Ishikawa (cell line): ENCODE measurements around the gene OSBPL6.

Source experiments
- CEBPB ChIP-seq: IDR thresholded peaks from 2 replicates; pipeline ENCODE4 v1.6.1; 2012
- CREB1 ChIP-seq: IDR thresholded peaks from 2 replicates; pipeline ENCODE4 v1.6.1; 2012; ENCODE audit warnings: low read depth
- EGR1 ChIP-seq: IDR thresholded peaks from 2 replicates; pipeline ENCODE4 v1.6.1; 2012
- EP300 ChIP-seq: IDR thresholded peaks from 2 replicates; pipeline ENCODE4 v1.6.1; 2012; ENCODE audit warnings: borderline replicate concordance
- FOXM1 ChIP-seq: IDR thresholded peaks from 2 replicates; pipeline ENCODE4 v1.6.1; 2012; ENCODE audit warnings: low read depth, borderline replicate concordance
- MAX ChIP-seq: IDR thresholded peaks from 2 replicates; pipeline ENCODE4 v1.6.1; 2012
- NFIC ChIP-seq: IDR thresholded peaks from 2 replicates; pipeline ENCODE4 v1.6.1; 2012
- RAD21 ChIP-seq: IDR thresholded peaks from 2 replicates; pipeline ENCODE4 v1.6.1; 2012; ENCODE audit warnings: low read depth
- REST ChIP-seq: IDR thresholded peaks from 2 replicates; pipeline ENCODE4 v1.6.1; 2012; ENCODE audit warnings: low read depth, mild to moderate bottlenecking
- TAF1 ChIP-seq: IDR thresholded peaks from 2 replicates; pipeline ENCODE4 v1.6.1; 2012; ENCODE audit warnings: low read depth, mild to moderate bottlenecking
- TCF12 ChIP-seq: IDR thresholded peaks from 2 replicates; pipeline ENCODE4 v1.6.1; 2012; ENCODE audit warnings: low read depth
- TEAD4 ChIP-seq: IDR thresholded peaks from 2 replicates; pipeline ENCODE4 v1.6.1; 2012
- USF1 ChIP-seq: IDR thresholded peaks from 2 replicates; pipeline ENCODE4 v1.6.1; 2012
- YY1 ChIP-seq: IDR thresholded peaks from 2 replicates; pipeline ENCODE4 v1.6.1; 2012; ENCODE audit warnings: low read depth
- ZBTB7A ChIP-seq: IDR thresholded peaks from 2 replicates; pipeline ENCODE4 v1.6.1; 2012; ENCODE audit warnings: low read depth

OSBPL6 gene

GRCh38 chr2:178237488-178238153 is 43.3 kb downstream of the OSBPL6 start:
- TF ChIP-seq EP300 (no peak), RAD21 (no peak), EGR1 (no peak), MAX (no peak), ZBTB7A (no peak), REST (no peak), TAF1 (no peak), CREB1 (no peak), USF1 (no peak), CEBPB (no peak), FOXM1 (no peak), TEAD4 (no peak), NFIC (no peak), TCF12 (no peak), YY1 (no peak)

- TF ChIP-seq NFIC = no peak
- no peak for TF ChIP-seq REST
- TF ChIP-seq CEBPB = no peak
These were observed 43.8 kb downstream of the OSBPL6 start for GRCh38 chr2:178238154-178238521.

GRCh38 chr2:178238750-178239149 is 44.4 kb downstream of the OSBPL6 start:
- TF ChIP-seq YY1 (no peak), CREB1 (no peak), EGR1 (no peak), CEBPB (no peak), RAD21 (no peak), EP300 (no peak), TEAD4 (no peak), TAF1 (no peak), TCF12 (no peak), FOXM1 (no peak), USF1 (no peak), NFIC (no peak), REST (no peak), ZBTB7A (no peak), MAX (no peak)

DNA sequence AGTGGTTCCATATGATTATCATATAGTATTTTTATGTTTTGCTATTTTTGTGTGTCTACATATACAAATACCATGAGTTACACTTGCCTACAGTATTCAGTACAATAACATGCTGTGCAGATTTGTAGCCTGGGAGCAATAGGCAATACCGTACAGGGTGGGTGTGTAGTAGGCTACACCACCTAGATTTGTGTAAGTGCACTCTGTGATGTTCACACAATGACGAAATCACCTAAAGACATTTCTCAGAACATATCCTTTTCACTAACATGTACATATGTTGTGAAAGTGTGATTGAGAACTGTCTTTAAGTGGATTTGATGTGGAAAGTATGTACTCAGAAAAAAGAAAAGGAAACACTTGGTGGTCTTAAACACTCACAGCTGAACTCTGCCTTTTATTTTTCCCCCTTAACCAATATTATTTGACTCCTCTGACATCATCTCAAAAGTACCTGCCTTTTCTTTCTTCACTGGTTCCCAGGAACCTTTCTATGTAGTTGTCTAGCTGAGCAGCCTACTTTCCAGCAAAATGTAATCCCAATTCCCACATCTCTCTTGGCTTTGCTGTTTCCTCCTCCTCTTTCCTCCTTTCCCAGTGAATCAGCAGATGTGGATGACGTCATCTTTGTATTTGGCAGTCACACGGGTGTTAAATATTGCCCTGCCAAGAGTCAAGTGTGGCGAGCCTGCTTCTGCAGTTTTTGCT is 47.7 kb downstream of the OSBPL6 start:
- no peak for TF ChIP-seq REST
- TF ChIP-seq USF1 = no peak
- TF ChIP-seq YY1 = no peak
- TF ChIP-seq FOXM1 = no peak
- TF ChIP-seq TAF1 = no peak
- no peak for TF ChIP-seq TCF12
- TF ChIP-seq CEBPB = no peak
- TF ChIP-seq NFIC = no peak
- TF ChIP-seq EGR1 = no peak
- no peak for TF ChIP-seq MAX
- TF ChIP-seq CREB1 = no peak
- TF ChIP-seq ZBTB7A = no peak
- no peak for TF ChIP-seq RAD21
